ENCODE measurements around the gene KCNIP1.

The KCNIP1 gene

GRCh38 chr5:170597109-170597751, 93.4 kb downstream of the KCNIP1 start:
- DNase-seq (ENCODE audit: low read depth, low spot score) = no peak

GRCh38 chr5:170597872-170598271, 94.1 kb downstream of the KCNIP1 start:
- no peak for DNase-seq (ENCODE audit: low read depth, low spot score)

- DNase-seq (ENCODE audit: low read depth, low spot score) = no peak
Measured at GRCh38 chr5:170599756-170600155, 95.9 kb downstream of the KCNIP1 start.

- no peak for DNase-seq (ENCODE audit: low read depth, low spot score)
Measured at GRCh38 chr5:170601619-170602018, 97.8 kb downstream of the KCNIP1 start.

GRCh38 chr5:170603109-170603508, 99.3 kb downstream of the KCNIP1 start:
- no peak for DNase-seq (ENCODE audit: low read depth, low spot score)

GRCh38 chr5:170603578-170604565, 100.1 kb downstream of the KCNIP1 start:
- no peak for DNase-seq (ENCODE audit: low read depth, low spot score)

- DNase-seq (ENCODE audit: low read depth, low spot score) = no peak
Measured at GRCh38 chr5:170606941-170607340, 103.1 kb downstream of the KCNIP1 start.

GRCh38 chr5:170611449-170612090, 107.8 kb downstream of the KCNIP1 start:
- no peak for DNase-seq (ENCODE audit: low read depth, low spot score)

GRCh38 chr5:170612256-170612678, 108.4 kb downstream of the KCNIP1 start:
- no peak for DNase-seq (ENCODE audit: low read depth, low spot score)

GRCh38 chr5:170614065-170614490, 110.3 kb downstream of the KCNIP1 start:
- no peak for DNase-seq (ENCODE audit: low read depth, low spot score)

- no peak for DNase-seq (ENCODE audit: low read depth, low spot score)
Measured at GRCh38 chr5:170614720-170615119, 110.9 kb downstream of the KCNIP1 start.

GRCh38 chr5:170617533-170618490, 114.0 kb downstream of the KCNIP1 start:
- DNase-seq (ENCODE audit: low read depth, low spot score) = no peak

- DNase-seq (ENCODE audit: low read depth, low spot score) = no peak
Measured at GRCh38 chr5:170619869-170620268, 116.0 kb downstream of the KCNIP1 start.

- DNase-seq (ENCODE audit: low read depth, low spot score) = no peak
Measured at GRCh38 chr5:170622933-170623332, 119.1 kb downstream of the KCNIP1 start.

- no peak for DNase-seq (ENCODE audit: low read depth, low spot score)
Measured at GRCh38 chr5:170623576-170624181, 119.9 kb downstream of the KCNIP1 start.

- DNase-seq (ENCODE audit: low read depth, low spot score) = no peak
Measured at GRCh38 chr5:170625221-170626165, 121.7 kb downstream of the KCNIP1 start.

GRCh38 chr5:170626507-170627150, 122.8 kb downstream of the KCNIP1 start:
- DNase-seq (ENCODE audit: low read depth, low spot score) = no peak

GRCh38 chr5:170627271-170627670, 123.5 kb downstream of the KCNIP1 start:
- no peak for DNase-seq (ENCODE audit: low read depth, low spot score)

- no peak for DNase-seq (ENCODE audit: low read depth, low spot score)
Measured at GRCh38 chr5:170628028-170628427, 124.2 kb downstream of the KCNIP1 start.
